AG09309 (cell line): Measurements from ENCODE around the gene ASTN2.

Experiments used
- DNase-seq: peaks from one replicate; pipeline ENCODE4 v3.0.0-alpha.2; 2010; ENCODE audit warnings: low read depth
- H3K4me3 ChIP-seq: 2 replicates; pipeline ENCODE4 v1.5.1; 2011; ENCODE audit warnings: mild to moderate bottlenecking, low read depth, low read length, moderate library complexity; ENCODE audit not compliant: control insufficient read depth
- TF ChIP-seq, protein P1 (sequence below): IDR thresholded peaks from 2 replicates; pipeline ENCODE4 v1.5.1; 2011; ENCODE audit warnings: mild to moderate bottlenecking, low read depth, low read length, inconsistent platforms; ENCODE audit not compliant: insufficient read depth, control insufficient read depth; ENCODE audit errors: missing control alignments

Gene ASTN2

DNA sequence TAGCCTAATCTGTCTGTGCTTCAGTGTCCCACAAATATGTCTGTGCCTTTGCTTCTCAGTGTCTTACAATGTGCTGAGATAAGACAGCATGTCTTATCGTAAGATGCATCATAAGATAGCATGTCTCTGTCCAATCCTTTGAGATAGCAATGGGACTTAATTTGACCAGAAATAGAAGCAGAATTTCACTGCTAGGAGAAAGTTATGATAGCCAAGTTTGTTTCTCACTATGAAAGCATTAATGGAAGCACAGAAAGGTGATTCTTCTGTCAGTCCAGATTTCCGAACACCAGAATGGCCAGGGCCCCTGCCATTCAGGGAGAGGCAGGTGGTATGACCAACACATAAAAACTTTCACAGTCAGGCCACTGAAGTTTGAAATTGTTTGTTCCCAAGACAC lies 616.3 kb downstream of the ASTN2 start:
- TF ChIP-seq, protein P1, sequence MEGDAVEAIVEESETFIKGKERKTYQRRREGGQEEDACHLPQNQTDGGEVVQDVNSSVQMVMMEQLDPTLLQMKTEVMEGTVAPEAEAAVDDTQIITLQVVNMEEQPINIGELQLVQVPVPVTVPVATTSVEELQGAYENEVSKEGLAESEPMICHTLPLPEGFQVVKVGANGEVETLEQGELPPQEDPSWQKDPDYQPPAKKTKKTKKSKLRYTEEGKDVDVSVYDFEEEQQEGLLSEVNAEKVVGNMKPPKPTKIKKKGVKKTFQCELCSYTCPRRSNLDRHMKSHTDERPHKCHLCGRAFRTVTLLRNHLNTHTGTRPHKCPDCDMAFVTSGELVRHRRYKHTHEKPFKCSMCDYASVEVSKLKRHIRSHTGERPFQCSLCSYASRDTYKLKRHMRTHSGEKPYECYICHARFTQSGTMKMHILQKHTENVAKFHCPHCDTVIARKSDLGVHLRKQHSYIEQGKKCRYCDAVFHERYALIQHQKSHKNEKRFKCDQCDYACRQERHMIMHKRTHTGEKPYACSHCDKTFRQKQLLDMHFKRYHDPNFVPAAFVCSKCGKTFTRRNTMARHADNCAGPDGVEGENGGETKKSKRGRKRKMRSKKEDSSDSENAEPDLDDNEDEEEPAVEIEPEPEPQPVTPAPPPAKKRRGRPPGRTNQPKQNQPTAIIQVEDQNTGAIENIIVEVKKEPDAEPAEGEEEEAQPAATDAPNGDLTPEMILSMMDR, result no peak
- no peak for DNase-seq
- H3K4me3 ChIP-seq, result no peak overlapping the region

DNA sequence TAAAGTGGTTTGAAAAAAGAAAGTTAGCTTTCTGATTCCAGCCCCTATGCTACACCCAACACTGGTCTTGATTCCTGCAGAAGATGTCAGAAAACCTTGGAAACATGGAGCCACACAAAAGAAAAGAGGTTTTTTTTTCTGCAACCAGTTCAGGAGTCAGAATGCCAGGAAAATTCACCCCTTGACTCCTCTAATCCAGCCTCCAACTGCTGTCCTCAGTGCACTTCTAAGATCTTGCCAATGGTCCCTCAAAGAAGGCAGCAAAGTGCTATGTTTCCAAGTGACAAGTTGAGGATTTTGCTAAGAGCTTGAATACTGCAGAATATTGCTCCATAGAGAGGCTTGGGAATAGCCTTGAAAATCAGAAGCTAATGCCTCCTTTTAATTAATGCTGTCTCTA lies 617.6 kb downstream of the ASTN2 start:
- no peak overlapping the region for H3K4me3 ChIP-seq
- TF ChIP-seq, protein P1, result no peak
- no peak for DNase-seq

DNA sequence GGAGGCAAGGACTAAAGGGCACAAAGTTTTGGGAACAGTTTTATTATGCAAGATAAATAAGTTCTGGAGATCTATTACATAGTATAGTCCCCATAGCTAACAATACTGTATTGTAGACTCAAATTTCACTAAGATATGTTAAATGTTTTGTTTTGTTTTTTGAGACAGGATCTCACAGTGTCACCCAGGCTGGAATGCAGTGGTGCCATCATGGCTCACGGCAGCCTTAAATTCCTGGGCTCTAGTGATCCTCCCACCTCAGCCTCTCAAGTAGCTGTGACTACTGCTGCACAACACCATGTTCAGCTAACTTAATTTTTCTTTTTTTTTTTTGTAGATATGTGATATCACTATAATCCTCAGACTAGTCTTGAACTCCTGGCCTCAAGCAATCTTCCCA lies 618.2 kb downstream of the ASTN2 start:
- no peak overlapping the region for H3K4me3 ChIP-seq
- TF ChIP-seq, protein P1, result no peak
- no peak for DNase-seq

GRCh38 chr9:116795821-116796220 lies 619.0 kb downstream of the ASTN2 start:
- DNase-seq, result no peak
- TF ChIP-seq, protein P1, result no peak
- H3K4me3 ChIP-seq, result no peak overlapping the region

GRCh38 chr9:116792271-116792670 lies 622.6 kb downstream of the ASTN2 start:
- DNase-seq, result no peak
- TF ChIP-seq, protein P1, result no peak
- no peak overlapping the region for H3K4me3 ChIP-seq

DNA sequence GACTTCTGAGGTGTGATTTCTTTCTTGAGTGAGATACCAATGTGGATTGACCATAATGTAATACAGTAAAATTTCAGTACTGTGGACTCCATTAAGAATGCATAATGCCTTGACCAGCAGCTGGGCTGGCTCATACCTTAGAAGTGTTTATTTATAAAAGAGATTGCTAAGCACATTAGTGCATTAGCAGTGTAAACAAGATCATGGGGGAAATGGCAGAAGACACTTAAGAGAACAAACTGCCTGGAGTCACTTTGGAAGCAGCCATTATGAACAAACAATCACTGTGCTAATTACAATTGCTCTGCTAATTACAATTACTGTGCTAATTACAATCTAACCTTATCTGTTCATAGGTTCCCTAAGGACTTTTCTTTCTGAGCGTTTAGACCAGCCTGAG lies 623.5 kb downstream of the ASTN2 start:
- TF ChIP-seq, protein P1, result no peak
- no peak overlapping the region for H3K4me3 ChIP-seq
- DNase-seq, result no peak

GRCh38 chr9:116789081-116789480 lies 625.8 kb downstream of the ASTN2 start:
- TF ChIP-seq, protein P1, result no peak
- no peak for DNase-seq
- no peak overlapping the region for H3K4me3 ChIP-seq
